DND-41 (cell line): Measurements from ENCODE around the gene ZC3H4.

ENCODE experiments used
- ATAC-seq: fragments of 200-7000 bp; cut with Tn5 transposase; 3 replicates; pipeline ENCODE4 v1.9.1; 2021; ENCODE audit warnings: low read depth; ENCODE audit not compliant: insufficient read depth
- DNase-seq: peaks from one replicate; pipeline ENCODE4 v3.0.0-alpha.2; 2020
- H2AFZ ChIP-seq: 2 replicates; pipeline ENCODE4 v1.6.0; 2012; ENCODE audit warnings: low read depth, low read length
- H3K27ac ChIP-seq: 2 replicates; pipeline ENCODE4 v1.5.1; 2012; ENCODE audit warnings: low read length, inconsistent platforms
- H3K27me3 ChIP-seq: fragments of 200-600 bp; sonication (generic); 2 replicates; pipeline ENCODE4 v1.6.0; 2012; ENCODE audit warnings: low read length, mild to moderate bottlenecking, inconsistent platforms; ENCODE audit not compliant: insufficient read depth, poor library complexity
- H3K36me3 ChIP-seq: 2 replicates; pipeline ENCODE4 v1.5.1; 2012; ENCODE audit warnings: low read length, inconsistent platforms; ENCODE audit not compliant: insufficient read depth
- H3K4me1 ChIP-seq: 2 replicates; pipeline ENCODE4 v1.5.1; 2012; ENCODE audit warnings: mild to moderate bottlenecking, low read length; ENCODE audit not compliant: insufficient read depth
- H3K4me2 ChIP-seq: 2 replicates; pipeline ENCODE4 v1.6.0; 2012; ENCODE audit warnings: mild to moderate bottlenecking, moderate library complexity, low read length, inconsistent platforms; ENCODE audit not compliant: insufficient read depth
- H3K4me3 ChIP-seq, 2 experiments: fragments of 200-600 bp in 1 of 2; shearing (Covaris generic) in 1 of 2; 2 replicates each; pipeline ENCODE4 v1.5.1; 2012 to 2016; ENCODE audit warnings: inconsistent platforms in 2 of 2, low read length in 2 of 2, mild to moderate bottlenecking in 2 of 2, low read depth in 1 of 2, moderate library complexity in 1 of 2
- H3K79me2 ChIP-seq: 2 replicates; pipeline ENCODE4 v1.6.0; 2012; ENCODE audit warnings: low read length, inconsistent platforms; ENCODE audit not compliant: insufficient read depth
- H3K9ac ChIP-seq: 2 replicates; pipeline ENCODE4 v1.6.0; 2012; ENCODE audit warnings: low read depth, mild to moderate bottlenecking, inconsistent platforms, low read length, moderate library complexity
- H3K9me3 ChIP-seq: 2 replicates; pipeline ENCODE4 v1.5.1; 2012; ENCODE audit warnings: low read length, moderate library complexity, mild to moderate bottlenecking, inconsistent platforms; ENCODE audit not compliant: insufficient read depth, severe bottlenecking
- H4K20me1 ChIP-seq: 2 replicates; pipeline ENCODE4 v1.6.0; 2012; ENCODE audit warnings: low read length; ENCODE audit not compliant: insufficient read depth
- EZH2 ChIP-seq: IDR thresholded peaks from 3 replicates; pipeline ENCODE4 v1.6.1; 2012; ENCODE audit warnings: borderline replicate concordance, low read depth, mild to moderate bottlenecking, moderate library complexity, low read length, inconsistent platforms; ENCODE audit not compliant: severe bottlenecking
- TF ChIP-seq, protein P1 (sequence below): IDR thresholded peaks from 2 replicates; pipeline ENCODE4 v1.5.1; 2012; ENCODE audit warnings: borderline replicate concordance, low read length, moderate library complexity, mild to moderate bottlenecking; ENCODE audit not compliant: poor library complexity, severe bottlenecking; ENCODE audit errors: extremely low read depth

The ZC3H4 gene

DNA sequence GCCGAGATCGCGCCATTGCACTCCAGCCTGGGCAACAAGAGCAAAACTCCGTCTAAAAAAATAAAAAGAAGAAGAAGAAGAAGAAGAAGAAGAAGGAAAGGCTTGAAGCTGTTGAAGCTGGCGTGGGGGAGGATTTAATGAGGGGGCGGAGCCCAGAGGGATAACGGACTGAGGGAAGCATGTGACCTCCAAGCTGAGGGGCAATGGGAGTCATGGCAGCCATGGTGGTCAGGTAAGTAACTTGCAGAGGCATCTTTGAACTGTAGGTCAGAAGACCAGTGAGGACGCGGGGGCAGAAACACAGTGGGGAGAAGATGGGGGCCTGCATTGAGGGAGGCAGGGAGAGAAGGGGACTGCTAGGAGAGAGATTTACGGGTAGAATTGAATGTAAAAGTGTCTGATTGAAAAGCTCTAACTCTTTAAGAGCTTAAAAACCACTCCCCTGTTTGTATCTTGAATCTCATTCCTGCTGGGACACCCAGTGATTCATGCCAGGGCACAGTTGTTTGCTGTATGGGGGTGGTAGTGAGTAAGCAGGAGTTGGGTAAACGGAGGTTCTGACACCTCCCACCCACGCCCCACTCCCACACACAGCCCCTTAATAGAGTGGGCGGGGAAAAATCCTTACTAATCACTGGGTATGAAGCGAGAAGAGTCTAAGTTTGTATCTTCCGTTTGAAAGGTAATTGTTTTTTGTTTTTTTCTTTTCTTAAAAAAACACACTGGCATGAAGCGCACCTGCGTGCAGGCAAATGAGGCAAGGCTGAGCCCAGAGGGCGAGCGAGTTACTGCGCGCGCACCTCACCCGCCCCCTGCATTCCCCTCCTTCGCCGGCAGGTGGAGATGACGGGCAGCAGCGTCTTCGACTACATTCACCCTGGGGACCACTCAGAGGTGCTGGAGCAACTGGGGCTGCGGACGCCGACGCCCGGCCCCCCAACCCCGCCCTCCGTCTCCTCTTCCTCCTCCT, 78.2 kb downstream of the ZC3H4 start:
- H3K36me3 ChIP-seq, result no peaks in the 10 kb centered on the region
- H3K9ac ChIP-seq, result peak overlapping the region; percentile 53
- H3K4me2 ChIP-seq, result peak overlapping the region; percentile 93
- peak; percentile 96 for DNase-seq
- H3K9me3 ChIP-seq, result no peaks in the 10 kb centered on the region
- peaks cover 20% of the 10 kb centered on the region for H3K4me1 ChIP-seq
- peak overlapping the region; percentile 29 to 61; a peak in 3 of 4 replicates for H3K4me3 ChIP-seq
- peak overlapping the region; percentile 72 for H2AFZ ChIP-seq
- peak; percentile 91 for ATAC-seq
- TF ChIP-seq, protein P1, sequence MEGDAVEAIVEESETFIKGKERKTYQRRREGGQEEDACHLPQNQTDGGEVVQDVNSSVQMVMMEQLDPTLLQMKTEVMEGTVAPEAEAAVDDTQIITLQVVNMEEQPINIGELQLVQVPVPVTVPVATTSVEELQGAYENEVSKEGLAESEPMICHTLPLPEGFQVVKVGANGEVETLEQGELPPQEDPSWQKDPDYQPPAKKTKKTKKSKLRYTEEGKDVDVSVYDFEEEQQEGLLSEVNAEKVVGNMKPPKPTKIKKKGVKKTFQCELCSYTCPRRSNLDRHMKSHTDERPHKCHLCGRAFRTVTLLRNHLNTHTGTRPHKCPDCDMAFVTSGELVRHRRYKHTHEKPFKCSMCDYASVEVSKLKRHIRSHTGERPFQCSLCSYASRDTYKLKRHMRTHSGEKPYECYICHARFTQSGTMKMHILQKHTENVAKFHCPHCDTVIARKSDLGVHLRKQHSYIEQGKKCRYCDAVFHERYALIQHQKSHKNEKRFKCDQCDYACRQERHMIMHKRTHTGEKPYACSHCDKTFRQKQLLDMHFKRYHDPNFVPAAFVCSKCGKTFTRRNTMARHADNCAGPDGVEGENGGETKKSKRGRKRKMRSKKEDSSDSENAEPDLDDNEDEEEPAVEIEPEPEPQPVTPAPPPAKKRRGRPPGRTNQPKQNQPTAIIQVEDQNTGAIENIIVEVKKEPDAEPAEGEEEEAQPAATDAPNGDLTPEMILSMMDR, result peak; percentile 98
- TF ChIP-seq EZH2, result no peak
- 0 out of 2 replicates have a peak, but pooled peaks cover 2% of the 10 kb centered on the region for H4K20me1 ChIP-seq
- no peaks in the 10 kb centered on the region for H3K79me2 ChIP-seq
- peak overlapping the region; percentile 62 for H3K27ac ChIP-seq
- no peaks in the 10 kb centered on the region for H3K27me3 ChIP-seq

DNA sequence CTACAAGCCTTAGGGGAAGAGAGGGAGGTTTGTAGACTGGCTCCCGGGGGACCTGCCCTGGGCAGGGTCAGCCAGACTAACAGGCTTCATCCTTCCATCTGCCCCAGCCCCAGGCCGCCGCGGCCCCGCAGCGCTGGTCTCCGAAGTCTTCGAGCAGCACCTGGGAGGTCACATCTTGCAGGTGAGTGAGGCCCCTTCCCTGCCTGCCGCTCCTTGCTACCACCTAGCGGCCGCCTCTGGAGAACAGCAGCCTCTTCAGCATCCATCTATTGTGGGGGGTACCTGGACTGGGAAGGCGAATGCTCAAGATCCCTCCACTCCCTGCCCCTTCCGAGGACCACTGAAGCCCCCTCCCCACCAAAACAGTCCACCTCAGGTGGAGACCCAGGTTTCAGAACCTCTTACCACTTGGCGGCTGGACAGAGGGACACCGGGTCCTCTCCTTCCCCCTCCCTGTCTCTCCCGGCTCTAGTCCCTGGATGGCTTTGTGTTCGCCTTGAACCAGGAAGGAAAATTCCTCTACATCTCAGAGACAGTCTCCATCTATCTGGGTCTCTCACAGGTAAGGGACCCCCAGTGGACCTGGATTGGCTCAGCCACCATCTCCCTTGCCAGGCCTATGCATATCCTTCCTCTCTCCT, 81.3 kb downstream of the ZC3H4 start:
- peaks cover 6% of the 10 kb centered on the region for H3K27me3 ChIP-seq
- H3K36me3 ChIP-seq, result no peaks in the 10 kb centered on the region
- TF ChIP-seq, protein P1, result peak; percentile 85
- no peak for TF ChIP-seq EZH2
- no peaks in the 10 kb centered on the region for H3K79me2 ChIP-seq
- peaks cover 20% of the 10 kb centered on the region for H3K4me1 ChIP-seq
- H3K4me2 ChIP-seq, result no peak overlapping the region
- no peaks in the 10 kb centered on the region for H3K9me3 ChIP-seq
- H2AFZ ChIP-seq, result no peak overlapping the region
- H3K9ac ChIP-seq, result no peak overlapping the region
- no peak overlapping the region for H3K4me3 ChIP-seq
- DNase-seq (peak; percentile 55), ATAC-seq (peak; percentile 38; the same call in 1 of the 3 replicates)
- H4K20me1 ChIP-seq, result 0 out of 2 replicates have a peak, but pooled peaks cover 2% of the 10 kb centered on the region
- no peak overlapping the region for H3K27ac ChIP-seq

DNA sequence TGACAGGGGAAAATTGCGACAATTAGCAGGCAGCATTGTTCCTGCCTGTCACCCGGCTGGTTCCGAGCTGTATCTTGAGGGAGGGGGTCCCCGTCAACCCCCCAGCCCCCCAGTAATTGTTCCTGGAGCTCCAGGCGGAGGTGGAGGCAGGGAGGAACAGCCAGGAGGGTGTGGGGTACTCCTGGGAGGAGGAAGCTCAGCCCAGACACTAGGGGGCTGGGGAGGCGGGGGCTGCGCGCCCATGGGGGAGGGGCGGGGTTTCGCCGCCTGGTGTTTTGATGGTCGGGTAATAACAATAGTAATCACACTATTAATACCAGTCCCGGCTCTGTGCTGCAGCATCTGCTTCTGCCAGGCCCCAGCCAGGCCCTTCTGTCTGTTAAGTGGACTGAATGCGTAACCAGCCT, 85.4 kb downstream of the ZC3H4 start:
- TF ChIP-seq, protein P1, result no peak
- TF ChIP-seq EZH2, result no peak
- Histone ChIP-seq H3K79me2 (no peaks in the 10 kb centered on the region), H3K27ac (no peak overlapping the region), H4K20me1 (0 out of 2 replicates have a peak, but pooled peaks cover 2% of the 10 kb centered on the region), H3K4me1 (0 out of 2 replicates have a peak, but pooled peaks cover 2% of the 10 kb centered on the region), H3K4me3 (no peak overlapping the region), H3K9ac (no peak overlapping the region), H3K36me3 (no peaks in the 10 kb centered on the region), H3K27me3 (peaks cover 10% of the 10 kb centered on the region), H3K9me3 (no peaks in the 10 kb centered on the region), H2AFZ (no peak overlapping the region), H3K4me2 (no peak overlapping the region)
- DNase-seq, result no peak
- ATAC-seq, result no peak
